ENCODE results near the gene CYSTM1. TPM values are rescaled to one million over a fixed set of nuclear protein-coding genes. Genes with fewer than 3 reads are reported as not detected.

Gene CYSTM1
- total RNA-seq, 1 experiment from 2014 or later: 43.3 TPM

DNA sequence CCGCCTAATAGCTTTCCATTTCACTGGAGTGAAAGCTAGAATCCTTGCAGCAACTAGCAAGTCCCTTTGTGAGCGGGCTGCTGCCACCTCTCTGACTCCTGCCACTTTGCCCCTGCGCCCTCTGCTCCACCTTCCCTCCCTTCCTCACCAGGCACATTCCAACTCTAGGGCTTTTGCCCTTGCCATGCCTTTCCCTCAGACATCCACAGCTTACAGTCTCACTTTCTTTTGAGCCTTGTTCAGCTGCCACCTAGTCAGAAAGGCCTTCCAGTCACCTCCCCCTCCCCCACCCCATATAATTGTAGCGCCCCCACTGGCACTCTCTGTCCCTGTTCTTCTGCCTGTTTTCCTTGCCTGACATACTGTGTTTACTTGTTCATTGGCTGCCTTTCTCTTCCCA is 31.0 kb downstream of the CYSTM1 start:
- Histone ChIP-seq H3K4me3 (ENCODE audit: low read length) (no peak overlapping the region), H3K4me2 (ENCODE audit: low read length) (no peak overlapping the region), H3K9me2 (replicated peaks; ENCODE audit: low read length) (no peaks in the 10 kb centered on the region), H3K9me3 (ENCODE audit: low read length) (no peaks in the 10 kb centered on the region), H3K27ac (ENCODE audit: low read length) (no peak overlapping the region), H3K27me3 (ENCODE audit: low read length) (no peaks in the 10 kb centered on the region), H4K20me1 (ENCODE audit: low read length) (no peaks in the 10 kb centered on the region), H3K36me3 (ENCODE audit: low read depth, low read length) (no peaks in the 10 kb centered on the region), H3K4me1 (ENCODE audit: insufficient read depth, low read length) (peaks cover 4% of the 10 kb centered on the region; the same call in 1 of the 2 replicates), H3F3A (ENCODE audit: low read length, unreplicated experiment) (no peaks in the 10 kb centered on the region), H2AFZ (ENCODE audit: low read length) (no peak overlapping the region), H3K9ac (ENCODE audit: low read length) (no peak overlapping the region), H3K79me2 (ENCODE audit: low read length) (no peaks in the 10 kb centered on the region)
- TF ChIP-seq EZH2 (IDR thresholded peaks at IDR 0.05; ENCODE audit: low read length, unreplicated experiment): no peak
- TF ChIP-seq, protein P1, sequence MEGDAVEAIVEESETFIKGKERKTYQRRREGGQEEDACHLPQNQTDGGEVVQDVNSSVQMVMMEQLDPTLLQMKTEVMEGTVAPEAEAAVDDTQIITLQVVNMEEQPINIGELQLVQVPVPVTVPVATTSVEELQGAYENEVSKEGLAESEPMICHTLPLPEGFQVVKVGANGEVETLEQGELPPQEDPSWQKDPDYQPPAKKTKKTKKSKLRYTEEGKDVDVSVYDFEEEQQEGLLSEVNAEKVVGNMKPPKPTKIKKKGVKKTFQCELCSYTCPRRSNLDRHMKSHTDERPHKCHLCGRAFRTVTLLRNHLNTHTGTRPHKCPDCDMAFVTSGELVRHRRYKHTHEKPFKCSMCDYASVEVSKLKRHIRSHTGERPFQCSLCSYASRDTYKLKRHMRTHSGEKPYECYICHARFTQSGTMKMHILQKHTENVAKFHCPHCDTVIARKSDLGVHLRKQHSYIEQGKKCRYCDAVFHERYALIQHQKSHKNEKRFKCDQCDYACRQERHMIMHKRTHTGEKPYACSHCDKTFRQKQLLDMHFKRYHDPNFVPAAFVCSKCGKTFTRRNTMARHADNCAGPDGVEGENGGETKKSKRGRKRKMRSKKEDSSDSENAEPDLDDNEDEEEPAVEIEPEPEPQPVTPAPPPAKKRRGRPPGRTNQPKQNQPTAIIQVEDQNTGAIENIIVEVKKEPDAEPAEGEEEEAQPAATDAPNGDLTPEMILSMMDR (conservative IDR thresholded peaks at IDR 0.05; ENCODE audit: low read depth, low read length): 0 out of 2 replicates have a peak, but pooled peaks have one; percentile 11
- ChIA-PET CTCF (interaction anchor here (0.6 kb wide), 1 partner anchor 154 kb away, joined by 5 read pairs; no protein-coding TSS in a partner anchor), POLR2A (ENCODE audit: unreplicated experiment) (interaction anchor here (0.6 kb wide), 1 partner anchor 16 kb away, joined by 3 read pairs; no protein-coding TSS in a partner anchor)
- intact Hi-C loops (cut with micrococcal nuclease): no loop called here
- ATAC-seq: no peak
- no peak for DNase-seq
- no TSS peak for BruUV-seq (replicated peaks)

DNA sequence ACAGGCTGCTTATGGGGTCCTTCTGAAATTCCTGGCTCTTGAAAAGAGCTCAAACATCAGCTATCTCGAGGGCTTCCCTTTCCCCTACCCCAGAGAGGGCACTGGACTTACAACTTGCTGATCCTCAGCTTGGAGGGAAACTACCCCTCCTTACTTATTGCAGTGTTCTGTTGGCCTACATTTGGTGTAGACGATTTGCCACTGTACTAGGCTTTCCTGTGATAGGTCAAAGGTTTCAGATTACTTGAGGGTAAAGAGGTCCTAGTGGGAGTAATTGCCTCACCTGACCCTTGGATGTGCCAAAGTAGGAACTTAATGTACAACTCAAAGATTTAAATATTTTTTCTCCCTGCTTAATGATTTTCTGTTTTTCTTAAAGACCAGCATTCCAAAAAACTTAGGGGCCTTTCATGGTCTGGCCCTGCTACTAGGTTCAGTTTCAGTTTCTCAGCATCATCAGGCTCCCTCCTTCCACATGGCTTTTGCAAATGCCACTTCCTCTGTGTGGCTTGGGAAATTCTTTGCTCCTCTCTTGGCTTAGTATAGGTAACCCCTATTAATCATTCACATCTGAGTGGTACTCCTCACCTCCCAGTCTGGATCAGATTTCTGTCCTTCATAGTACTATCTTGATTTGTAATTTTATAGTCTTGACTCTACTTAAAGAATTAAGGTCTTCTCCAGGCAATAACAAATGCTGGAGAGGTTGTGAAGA is 32.4 kb downstream of the CYSTM1 start:
- Histone ChIP-seq H3K9me3 (ENCODE audit: low read length) (no peaks in the 10 kb centered on the region), H3K4me2 (ENCODE audit: low read length) (no peak overlapping the region), H3F3A (ENCODE audit: low read length, unreplicated experiment) (no peaks in the 10 kb centered on the region), H2AFZ (ENCODE audit: low read length) (no peak overlapping the region), H3K79me2 (ENCODE audit: low read length) (no peaks in the 10 kb centered on the region), H3K27ac (ENCODE audit: low read length) (no peak overlapping the region), H3K4me3 (ENCODE audit: low read length) (no peak overlapping the region), H3K4me1 (ENCODE audit: insufficient read depth, low read length) (no peaks in the 10 kb centered on the region), H3K36me3 (ENCODE audit: low read depth, low read length) (no peaks in the 10 kb centered on the region), H4K20me1 (ENCODE audit: low read length) (no peaks in the 10 kb centered on the region), H3K9me2 (replicated peaks; ENCODE audit: low read length) (no peaks in the 10 kb centered on the region), H3K27me3 (ENCODE audit: low read length) (no peaks in the 10 kb centered on the region), H3K9ac (ENCODE audit: low read length) (no peak overlapping the region)
- ChIA-PET POLR2A (ENCODE audit: unreplicated experiment) (no interaction called here), CTCF (no interaction called here)
- intact Hi-C loops (cut with micrococcal nuclease): no loop called here
- ATAC-seq (no peak), DNase-seq (no peak)
- BruUV-seq (replicated peaks): no TSS peak
- TF ChIP-seq EZH2 (IDR thresholded peaks at IDR 0.05; ENCODE audit: low read length, unreplicated experiment) (no peak), EZH2phosphoT487 (IDR thresholded peaks at IDR 0.05; ENCODE audit: borderline replicate concordance, low read length) (no peak)
- TF ChIP-seq, protein P1 (conservative IDR thresholded peaks at IDR 0.05; ENCODE audit: low read depth, low read length): no peak

DNA sequence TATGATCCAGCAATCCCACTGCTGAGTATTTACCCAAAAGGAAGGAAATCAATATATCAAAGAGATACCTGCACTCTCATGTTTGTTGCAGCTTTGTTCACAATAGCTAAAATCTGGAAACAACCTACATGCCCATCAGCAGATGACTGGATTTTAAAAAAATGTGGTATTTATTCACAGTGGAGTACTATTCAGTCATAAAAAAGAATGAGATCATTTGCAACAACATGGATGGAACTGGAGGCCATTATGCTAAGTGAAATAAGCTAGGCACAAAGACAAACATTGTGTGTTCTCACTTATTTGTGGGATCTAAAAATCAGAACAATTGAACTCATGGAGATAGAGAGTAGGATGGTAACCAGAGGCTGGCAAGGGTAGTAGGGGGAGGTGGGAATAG is 33.1 kb downstream of the CYSTM1 start:
- intact Hi-C loops (cut with micrococcal nuclease): no loop called here

More for the DNA sequence above, 33.1 kb downstream of the CYSTM1 start:
- H3K4me3 ChIP-seq (ENCODE audit: low read length): no peak overlapping the region
- no peaks in the 10 kb centered on the region for H3K79me2 ChIP-seq (ENCODE audit: low read length)
- H3K4me2 ChIP-seq (ENCODE audit: low read length): no peak overlapping the region
- no peak overlapping the region for H2AFZ ChIP-seq (ENCODE audit: low read length)
- no peaks in the 10 kb centered on the region for H3K9me3 ChIP-seq (ENCODE audit: low read length)
- no peaks in the 10 kb centered on the region for H3K9me2 ChIP-seq (replicated peaks; ENCODE audit: low read length)
- H3K36me3 ChIP-seq (ENCODE audit: low read depth, low read length): no peaks in the 10 kb centered on the region
- ChIA-PET POLR2A (ENCODE audit: unreplicated experiment) (no interaction called here), CTCF (no interaction called here)
- no peaks in the 10 kb centered on the region for H3F3A ChIP-seq (ENCODE audit: low read length, unreplicated experiment)
- H3K27me3 ChIP-seq (ENCODE audit: low read length): no peaks in the 10 kb centered on the region
- no peaks in the 10 kb centered on the region for H4K20me1 ChIP-seq (ENCODE audit: low read length)
- BruUV-seq (replicated peaks): no TSS peak
- no peaks in the 10 kb centered on the region for H3K4me1 ChIP-seq (ENCODE audit: insufficient read depth, low read length)
- DNase-seq (no peak), ATAC-seq (no peak)
- no peak overlapping the region for H3K9ac ChIP-seq (ENCODE audit: low read length)
- H3K27ac ChIP-seq (ENCODE audit: low read length): no peak overlapping the region
- TF ChIP-seq EZH2phosphoT487 (IDR thresholded peaks at IDR 0.05; ENCODE audit: borderline replicate concordance, low read length) (no peak), EZH2 (IDR thresholded peaks at IDR 0.05; ENCODE audit: low read length, unreplicated experiment) (no peak)
- TF ChIP-seq, protein P1 (conservative IDR thresholded peaks at IDR 0.05; ENCODE audit: low read depth, low read length): no peak
